MM.1S (cell line): ENCODE measurements around the gene ANKRD13D.

ENCODE experiments used
- DNase-seq: peaks from one replicate; pipeline ENCODE4 v3.0.0-alpha.2; 2015
- H2AFZ ChIP-seq: fragments of 300-600 bp; sonication (generic); 2 replicates; pipeline ENCODE4 v1.6.0; 2016; ENCODE audit warnings: antibody characterized with exemption, low read length
- H3F3A ChIP-seq: fragments of 300-600 bp; sonication (generic); 2 replicates; pipeline ENCODE4 v1.6.1; 2016; ENCODE audit warnings: mild to moderate bottlenecking, antibody characterized with exemption, low read length, moderate library complexity, mixed read lengths; ENCODE audit not compliant: insufficient read depth
- H3K27ac ChIP-seq: fragments of 300-600 bp; sonication (generic); 2 replicates; pipeline ENCODE4 v1.5.1; 2016; ENCODE audit warnings: mild to moderate bottlenecking, low read length
- H3K27me3 ChIP-seq: fragments of 300-600 bp; sonication (generic); replicated peaks from 2 replicates; pipeline ENCODE4 v1.6.0; 2016; ENCODE audit warnings: low read length; ENCODE audit not compliant: insufficient read depth
- H3K36me3 ChIP-seq: fragments of 300-600 bp; sonication (generic); replicated peaks from 2 replicates; pipeline ENCODE4 v1.6.1; 2016; ENCODE audit warnings: mild to moderate bottlenecking, low read length, mixed read lengths; ENCODE audit not compliant: insufficient read depth
- H3K4me1 ChIP-seq: fragments of 300-600 bp; sonication (generic); 2 replicates; pipeline ENCODE4 v1.6.1; 2016; ENCODE audit warnings: low read length, mixed read lengths
- H3K4me2 ChIP-seq: fragments of 300-600 bp; sonication (generic); 2 replicates; pipeline ENCODE4 v1.6.0; 2016; ENCODE audit warnings: low read depth, low read length
- H3K4me3 ChIP-seq: fragments of 300-600 bp; sonication (generic); 2 replicates; pipeline ENCODE4 v1.5.1; 2016; ENCODE audit warnings: low read length, mixed read lengths
- H3K79me2 ChIP-seq: fragments of 300-600 bp; sonication (generic); 2 replicates; pipeline ENCODE4 v1.6.1; 2016; ENCODE audit warnings: mixed run types, low read length, mixed read lengths
- H3K9ac ChIP-seq: fragments of 300-600 bp; sonication (generic); 2 replicates; pipeline ENCODE4 v1.6.1; 2016; ENCODE audit warnings: low read length, mixed read lengths
- H3K9me2 ChIP-seq: fragments of 300-600 bp; sonication (generic); replicated peaks from 2 replicates; pipeline ENCODE4 v1.6.1; 2016; ENCODE audit warnings: mild to moderate bottlenecking, low read length, mixed read lengths; ENCODE audit not compliant: insufficient read depth
- H3K9me3 ChIP-seq: fragments of 300-600 bp; sonication (generic); replicated peaks from 2 replicates; pipeline ENCODE4 v1.6.1; 2016; ENCODE audit warnings: mild to moderate bottlenecking, low read length, mixed read lengths; ENCODE audit not compliant: insufficient read depth
- H4K20me1 ChIP-seq: fragments of 300-600 bp; sonication (generic); 2 replicates; pipeline ENCODE4 v1.6.1; 2016; ENCODE audit warnings: mild to moderate bottlenecking, low read length, moderate library complexity, mixed read lengths; ENCODE audit not compliant: insufficient read depth
- CTCF ChIP-seq: fragments of 300-600 bp; sonication (generic); IDR thresholded peaks from 2 replicates; pipeline ENCODE4 v1.5.1; 2016; ENCODE audit warnings: antibody characterized with exemption, low read length, mixed read lengths
- EZH2 ChIP-seq: fragments of 300-600 bp; sonication (generic); optimal IDR thresholded peaks from 2 replicates; pipeline ENCODE3; 2017; ENCODE audit warnings: low read depth, mild to moderate bottlenecking, antibody characterized with exemption, low read length, mixed read lengths
- EZH2phosphoT487 ChIP-seq: fragments of 300-600 bp; sonication (generic); IDR thresholded peaks from 2 replicates; pipeline ENCODE4 v1.6.1; 2018; ENCODE audit warnings: antibody characterized with exemption, low read length

Gene ANKRD13D

GRCh38 chr11:67298786-67299185, 9.7 kb downstream of the ANKRD13D start:
- H3K9me3 ChIP-seq = no peaks in the 10 kb centered on the region
- 0 out of 2 replicates have a peak, but pooled peaks cover 4% of the 10 kb centered on the region for H3K79me2 ChIP-seq
- no peak overlapping the region for H3K4me3 ChIP-seq
- H3K9me2 ChIP-seq = no peaks in the 10 kb centered on the region
- no peaks in the 10 kb centered on the region for H3K27me3 ChIP-seq
- H4K20me1 ChIP-seq = no peaks in the 10 kb centered on the region
- H3K36me3 ChIP-seq = peaks cover 5% of the 10 kb centered on the region; the same call in 1 of the 2 replicates
- H2AFZ ChIP-seq = no peak overlapping the region
- TF ChIP-seq EZH2phosphoT487 = no peak
- no peak for TF ChIP-seq EZH2
- no peak for TF ChIP-seq CTCF
- no peaks in the 10 kb centered on the region for H3K4me1 ChIP-seq
- H3K4me2 ChIP-seq = no peak overlapping the region
- no peak overlapping the region for H3K9ac ChIP-seq
- no peak for DNase-seq
- no peaks in the 10 kb centered on the region for H3F3A ChIP-seq
- no peak overlapping the region for H3K27ac ChIP-seq

DNA sequence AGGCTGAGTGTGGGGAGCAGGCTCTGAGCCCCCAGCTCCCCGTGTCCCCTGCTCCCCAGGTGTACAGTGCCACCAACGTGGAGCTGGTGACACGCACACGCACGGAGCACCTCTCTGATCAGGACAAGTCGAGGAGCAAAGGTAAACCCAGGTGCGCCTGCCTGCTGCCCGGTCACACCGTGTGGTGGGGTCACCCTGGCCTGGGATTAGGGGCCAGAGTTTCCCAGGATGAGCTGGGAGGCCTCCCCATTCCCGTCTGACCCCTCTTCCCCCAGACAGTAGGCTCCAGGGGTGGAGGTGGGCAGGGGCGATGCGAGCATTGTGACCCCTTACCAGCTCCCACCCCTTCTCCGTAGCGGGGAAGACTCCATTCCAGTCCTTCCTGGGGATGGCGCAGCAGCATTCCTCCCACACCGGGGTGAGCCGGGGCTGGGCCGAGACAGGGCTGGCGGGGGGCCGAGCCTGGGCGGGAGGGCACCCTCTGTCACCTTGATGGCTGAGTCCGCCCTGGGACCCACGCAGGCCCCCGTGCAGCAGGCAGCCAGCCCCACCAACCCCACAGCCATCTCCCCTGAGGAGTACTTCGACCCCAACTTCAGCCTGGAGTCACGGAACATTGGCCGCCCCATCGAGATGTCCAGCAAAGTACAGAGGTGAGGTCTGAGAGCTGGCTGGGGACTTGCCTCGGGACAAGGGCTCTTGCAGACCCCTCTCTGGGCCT, 10.5 kb downstream of the ANKRD13D start:
- no peaks in the 10 kb centered on the region for H3K79me2 ChIP-seq
- no peaks in the 10 kb centered on the region for H3K9me2 ChIP-seq
- no peak overlapping the region for H3K27ac ChIP-seq
- no peak for DNase-seq
- peaks cover 5% of the 10 kb centered on the region; the same call in 1 of the 2 replicates for H3K36me3 ChIP-seq
- no peaks in the 10 kb centered on the region for H3K9me3 ChIP-seq
- H3K4me3 ChIP-seq = no peak overlapping the region
- H3K4me2 ChIP-seq = no peak overlapping the region
- H4K20me1 ChIP-seq = no peaks in the 10 kb centered on the region
- no peak overlapping the region for H3K9ac ChIP-seq
- H3K27me3 ChIP-seq = no peaks in the 10 kb centered on the region
- H3K4me1 ChIP-seq = no peaks in the 10 kb centered on the region
- TF ChIP-seq CTCF (no peak), EZH2 (no peak), EZH2phosphoT487 (no peak)
- no peak overlapping the region for H2AFZ ChIP-seq
- H3F3A ChIP-seq = no peaks in the 10 kb centered on the region

- TF ChIP-seq EZH2phosphoT487 = no peak
- TF ChIP-seq CTCF = no peak
- no peak for TF ChIP-seq EZH2
- Histone ChIP-seq H3K4me3 (no peak overlapping the region), H3K9me2 (no peaks in the 10 kb centered on the region), H2AFZ (no peak overlapping the region), H4K20me1 (no peaks in the 10 kb centered on the region), H3K4me1 (no peaks in the 10 kb centered on the region), H3K27me3 (no peaks in the 10 kb centered on the region), H3K4me2 (no peak overlapping the region), H3K9me3 (no peaks in the 10 kb centered on the region), H3K27ac (no peak overlapping the region), H3K79me2 (no peaks in the 10 kb centered on the region), H3K36me3 (peaks cover 5% of the 10 kb centered on the region; the same call in 1 of the 2 replicates), H3F3A (no peaks in the 10 kb centered on the region), H3K9ac (no peak overlapping the region)
- no peak for DNase-seq
Measured at GRCh38 chr11:67300256-67300755, 11.2 kb downstream of the ANKRD13D start.
